Stimulated activated CD8-positive, alpha-beta memory T cell treated with anti-CD3 and anti-CD28 coated beads, Interleukin-2, amount 100 ng/mL, for 48 hours (primary cell): Measurements from ENCODE around the gene TPSAB1.
"Not testable (repeated sequence)": the region's sequence is repeated elsewhere in the genome, so short reads cannot be mapped to it uniquely, and the experiment has no call there.

ENCODE experiments used
- DNase-seq, 2 donors: peaks; one replicate each; pipeline ENCODE4 v3.0.0-alpha.2; 2020; ENCODE audit warnings: low read depth in 2 of 2

The TPSAB1 gene

GRCh38 chr16:1265090-1265630 is 24.7 kb downstream of the TPSAB1 start:
- DNase-seq = no peak

- DNase-seq = no peak
Observed at GRCh38 chr16:1265826-1266225, 25.3 kb downstream of the TPSAB1 start.

GRCh38 chr16:1269418-1269817 is 28.9 kb downstream of the TPSAB1 start:
- not testable (repeated sequence) for DNase-seq

GRCh38 chr16:1271380-1271723 is 30.8 kb downstream of the TPSAB1 start:
- no peak for DNase-seq

GRCh38 chr16:1271724-1272413 is 31.4 kb downstream of the TPSAB1 start:
- not testable (repeated sequence) for DNase-seq

GRCh38 chr16:1272453-1273198 is 32.1 kb downstream of the TPSAB1 start:
- DNase-seq = no peak

GRCh38 chr16:1273816-1274215 is 33.3 kb downstream of the TPSAB1 start:
- no peak for DNase-seq

- DNase-seq = no peak
Observed at GRCh38 chr16:1274767-1275166, 34.3 kb downstream of the TPSAB1 start.

GRCh38 chr16:1275791-1276579 is 35.5 kb downstream of the TPSAB1 start:
- DNase-seq = no peak

- no peak for DNase-seq
Observed at GRCh38 chr16:1276580-1276878, 36.0 kb downstream of the TPSAB1 start.

- no peak for DNase-seq
Observed at GRCh38 chr16:1277151-1277598, 36.7 kb downstream of the TPSAB1 start.

GRCh38 chr16:1277617-1278282 is 37.2 kb downstream of the TPSAB1 start:
- no peak for DNase-seq

GRCh38 chr16:1278477-1278876 is 38.0 kb downstream of the TPSAB1 start:
- DNase-seq = no peak

- no peak for DNase-seq
Observed at GRCh38 chr16:1279081-1279944, 38.8 kb downstream of the TPSAB1 start.

- no peak for DNase-seq
Observed at GRCh38 chr16:1279945-1280589, 39.6 kb downstream of the TPSAB1 start.

GRCh38 chr16:1280783-1281182 is 40.3 kb downstream of the TPSAB1 start:
- DNase-seq = no peak

GRCh38 chr16:1281517-1281916 is 41.0 kb downstream of the TPSAB1 start:
- DNase-seq = no peak

GRCh38 chr16:1282324-1282973 is 41.9 kb downstream of the TPSAB1 start:
- no peak for DNase-seq

GRCh38 chr16:1283296-1283695 is 42.8 kb downstream of the TPSAB1 start:
- no peak for DNase-seq
